Activated CD8-positive, alpha-beta memory T cell treated with anti-CD3 and anti-CD28 coated beads, Interleukin-2, amount 50 U/mL, for 1 hour (primary cell): ENCODE results near the gene LAPTM5.
A peak's percentile ranks its signal among the peaks of the same experiment; 100 is the strongest.
"Not testable (repeated sequence)": the region's sequence is repeated elsewhere in the genome, so short reads cannot be mapped to it uniquely, and the experiment has no call there.

Source experiments
- DNase-seq: peaks from one replicate; pipeline ENCODE4 v3.0.0-alpha.2; 2020; ENCODE audit errors: extremely low read depth

The LAPTM5 gene

DNA sequence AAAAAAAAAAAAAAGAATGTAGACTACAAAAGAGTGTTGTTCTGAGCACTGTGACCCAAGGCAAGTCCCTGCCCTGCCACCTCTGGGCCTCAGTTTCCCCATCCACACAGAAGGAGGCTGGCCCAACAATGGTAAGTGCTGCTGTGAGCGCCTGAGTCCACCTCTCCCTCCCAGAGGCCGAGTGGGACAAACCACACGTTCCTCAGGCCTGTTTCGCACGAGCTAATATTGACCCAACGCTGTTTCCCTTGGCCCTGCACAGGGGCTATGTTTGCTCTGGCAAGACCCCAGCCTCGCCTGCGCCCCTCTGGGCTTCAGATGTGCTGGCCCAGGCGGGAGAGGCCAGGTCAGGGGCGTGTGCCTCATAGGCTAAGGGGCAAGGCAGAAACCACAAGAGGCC, 12.6 kb upstream of the LAPTM5 start:
- no peak for DNase-seq

DNA sequence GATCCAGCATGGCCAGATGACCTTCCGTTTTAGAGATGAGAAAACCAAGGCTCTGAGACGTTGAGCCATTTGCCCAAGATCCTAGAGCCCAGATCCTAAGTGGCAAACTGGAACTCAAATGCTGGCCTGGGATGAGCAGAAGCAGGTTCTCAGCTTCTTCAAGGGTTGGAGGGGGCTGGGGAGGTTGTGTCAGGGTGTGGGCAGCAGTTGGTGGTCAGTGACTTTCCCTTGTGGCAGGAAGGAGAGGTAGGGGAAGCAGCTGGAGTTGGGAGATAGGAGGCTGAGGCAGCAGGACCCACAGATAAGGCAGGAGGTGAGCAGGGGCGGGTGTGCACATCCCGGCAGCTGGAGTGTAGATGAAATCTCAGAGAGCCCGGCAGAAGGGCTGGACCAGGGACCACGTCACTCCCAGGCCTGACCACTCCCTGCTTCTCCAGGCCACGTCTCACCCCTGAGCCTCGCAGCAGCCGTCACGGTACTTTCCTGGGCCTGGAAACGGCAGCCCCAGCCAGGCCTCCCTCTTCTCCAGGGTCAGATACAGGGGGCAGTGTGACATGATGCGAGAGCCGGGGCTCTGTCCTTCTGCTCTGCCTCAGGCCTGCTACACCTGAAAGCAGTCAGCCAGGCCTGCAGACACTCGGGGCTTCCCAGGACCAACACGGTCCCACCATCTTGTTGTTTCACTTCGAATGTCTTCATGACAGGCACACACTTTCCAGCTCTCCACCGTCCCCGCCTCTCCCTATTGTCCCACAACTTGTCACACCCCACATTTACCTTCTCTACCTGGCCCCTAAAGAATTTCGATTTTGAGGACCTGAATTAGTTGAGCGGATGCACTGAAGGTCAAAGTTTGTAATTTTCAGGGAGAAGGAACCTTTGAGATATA, 11.5 kb upstream of the LAPTM5 start:
- DNase-seq = no peak

DNA sequence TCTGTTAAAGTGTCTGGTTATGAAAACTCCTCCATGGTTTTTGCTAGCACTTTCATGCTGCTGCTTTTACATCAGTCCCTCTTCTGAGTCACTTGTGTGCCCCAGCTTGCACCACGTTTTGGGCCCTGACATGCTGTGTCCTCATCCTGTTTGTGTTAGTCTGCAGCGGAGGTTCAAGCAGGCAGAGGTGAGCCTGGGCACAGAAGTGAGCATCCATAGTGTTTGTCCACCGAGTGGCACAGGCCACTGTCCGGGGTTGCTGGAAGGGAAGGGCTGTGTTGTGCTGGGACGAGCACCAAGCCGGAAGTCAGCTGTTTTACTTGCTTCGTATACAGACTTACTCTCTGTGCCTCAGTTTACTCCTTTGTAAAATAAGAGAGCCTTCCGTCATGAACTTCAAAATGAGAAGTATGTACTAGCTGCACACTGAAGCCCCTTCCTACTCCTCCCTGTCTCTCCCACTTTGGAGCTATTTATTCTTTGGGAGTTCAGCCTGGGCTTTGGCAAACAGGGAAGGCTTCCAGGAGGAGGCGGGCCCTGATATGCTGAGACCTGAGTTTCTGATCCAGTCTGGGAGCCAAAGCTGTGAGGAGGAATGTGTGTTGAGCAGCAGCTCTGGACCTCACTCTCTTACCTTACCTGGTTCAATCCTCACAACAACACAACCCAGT, 10.7 kb upstream of the LAPTM5 start:
- no peak for DNase-seq

DNA sequence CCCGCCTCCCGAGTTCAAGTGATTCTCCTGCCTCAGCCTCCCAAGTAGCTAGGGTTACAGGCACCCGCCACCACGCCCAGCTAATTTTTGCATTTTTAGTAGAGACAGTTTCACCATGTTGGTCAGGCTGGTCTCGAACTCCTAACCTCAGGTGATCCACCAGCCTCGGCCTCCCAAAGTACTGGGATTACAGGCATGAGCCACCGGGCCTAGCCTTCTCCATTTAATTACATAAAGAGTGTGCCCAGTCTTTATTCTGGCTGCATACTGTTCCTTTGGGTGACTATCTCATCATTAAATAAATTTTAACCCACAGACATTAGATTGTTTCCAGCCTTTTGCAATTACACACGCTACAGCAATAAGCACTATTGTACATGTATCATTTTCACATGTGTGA, 9.4 kb upstream of the LAPTM5 start:
- DNase-seq = not testable (repeated sequence)

- no peak for DNase-seq
Measured at GRCh38 chr1:30765556-30766434, 8.2 kb upstream of the LAPTM5 start.

GRCh38 chr1:30764939-30765555, 7.5 kb upstream of the LAPTM5 start:
- DNase-seq = no peak

DNA sequence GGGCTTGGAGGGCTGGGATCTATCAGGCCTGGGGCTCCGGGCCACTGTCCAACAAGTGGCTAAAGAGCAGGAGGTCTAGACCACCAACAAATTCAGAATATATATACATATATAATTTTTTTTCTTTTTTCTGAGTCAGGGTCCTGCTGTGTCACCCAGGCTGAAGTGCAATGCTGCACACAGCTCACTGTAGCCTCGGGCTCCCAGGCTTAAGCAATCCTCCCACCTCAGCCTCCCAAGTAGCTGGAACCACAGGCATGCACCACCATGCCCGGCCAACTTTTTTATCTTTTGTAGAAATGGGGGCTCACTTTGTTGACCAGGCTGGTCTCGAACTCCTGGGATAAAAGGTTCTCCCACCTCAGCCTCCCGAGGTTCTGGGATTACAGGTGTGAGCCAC, 6.8 kb upstream of the LAPTM5 start:
- DNase-seq = no peak

GRCh38 chr1:30763651-30764248, 6.2 kb upstream of the LAPTM5 start:
- DNase-seq = no peak

DNA sequence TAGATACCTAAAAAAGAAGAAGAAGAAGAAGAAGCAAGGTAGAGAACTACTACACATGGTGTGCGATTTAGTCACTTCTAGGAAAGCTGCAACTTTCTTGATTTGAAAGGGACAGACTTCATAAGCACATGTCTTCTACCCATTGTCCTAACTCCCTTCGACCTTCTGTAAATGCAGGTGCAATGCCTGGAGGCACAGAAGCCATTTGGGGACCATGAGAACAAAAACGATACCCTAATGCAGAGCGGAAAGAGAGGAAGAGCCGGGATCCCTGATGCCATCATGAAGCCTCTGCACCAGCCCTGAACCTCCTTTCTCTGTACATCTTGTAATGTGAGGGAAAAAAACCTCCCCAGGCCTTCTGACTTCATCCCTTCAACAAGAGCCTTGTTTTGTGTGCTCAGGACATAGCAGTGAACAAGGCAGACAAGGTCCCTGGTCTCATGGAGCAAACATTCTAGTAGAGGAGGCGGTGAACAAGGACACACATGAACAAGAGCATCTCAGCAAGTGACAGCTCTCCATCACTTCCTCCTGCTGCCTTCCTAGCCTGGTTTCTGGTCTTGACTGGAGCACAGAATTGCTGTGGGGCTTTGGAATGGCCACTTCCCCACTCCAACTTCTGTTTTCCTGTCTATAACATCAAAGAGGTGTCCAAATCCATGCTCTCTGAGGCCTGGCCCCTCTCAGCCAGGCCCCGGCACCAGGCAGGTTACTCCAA, 5.5 kb upstream of the LAPTM5 start:
- DNase-seq = no peak

GRCh38 chr1:30762152-30762929, 4.8 kb upstream of the LAPTM5 start:
- DNase-seq = no peak

- no peak for DNase-seq
Measured at GRCh38 chr1:30761381-30762151, 4.0 kb upstream of the LAPTM5 start.

DNA sequence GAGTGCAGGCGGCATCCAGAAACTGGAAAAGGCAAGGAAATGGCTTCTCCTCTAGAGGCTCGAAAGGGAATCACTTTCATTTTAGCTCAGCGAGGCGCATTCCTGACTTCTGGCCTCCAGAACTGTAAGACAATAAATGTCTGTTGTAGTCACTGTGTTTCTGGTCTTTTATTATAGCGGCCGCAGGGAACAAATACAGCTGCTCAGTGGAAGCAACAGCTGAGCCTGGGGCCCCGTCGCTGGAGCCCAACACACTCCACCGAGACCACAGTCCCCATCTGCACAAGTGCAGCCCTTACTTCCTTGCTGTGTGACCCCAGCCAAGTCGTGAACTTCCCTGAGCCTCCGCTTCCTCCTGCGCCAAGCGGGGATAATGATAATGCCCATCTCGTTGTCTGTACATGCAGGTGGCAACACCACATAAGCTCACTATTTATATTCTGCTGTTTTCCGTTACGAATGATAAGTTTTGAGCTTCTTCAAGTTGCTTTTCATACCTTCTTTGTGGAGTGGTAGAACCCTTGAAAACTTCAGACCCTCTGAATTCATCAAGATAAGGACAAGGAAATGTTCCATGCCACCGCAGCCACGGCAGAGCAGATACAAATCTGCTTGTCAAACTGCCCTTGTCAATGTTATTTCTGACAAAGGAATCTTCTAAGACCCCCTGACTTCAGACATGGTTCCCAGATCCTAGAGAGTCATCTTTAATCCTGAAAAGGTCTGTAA, 3.2 kb upstream of the LAPTM5 start:
- DNase-seq = no peak

DNA sequence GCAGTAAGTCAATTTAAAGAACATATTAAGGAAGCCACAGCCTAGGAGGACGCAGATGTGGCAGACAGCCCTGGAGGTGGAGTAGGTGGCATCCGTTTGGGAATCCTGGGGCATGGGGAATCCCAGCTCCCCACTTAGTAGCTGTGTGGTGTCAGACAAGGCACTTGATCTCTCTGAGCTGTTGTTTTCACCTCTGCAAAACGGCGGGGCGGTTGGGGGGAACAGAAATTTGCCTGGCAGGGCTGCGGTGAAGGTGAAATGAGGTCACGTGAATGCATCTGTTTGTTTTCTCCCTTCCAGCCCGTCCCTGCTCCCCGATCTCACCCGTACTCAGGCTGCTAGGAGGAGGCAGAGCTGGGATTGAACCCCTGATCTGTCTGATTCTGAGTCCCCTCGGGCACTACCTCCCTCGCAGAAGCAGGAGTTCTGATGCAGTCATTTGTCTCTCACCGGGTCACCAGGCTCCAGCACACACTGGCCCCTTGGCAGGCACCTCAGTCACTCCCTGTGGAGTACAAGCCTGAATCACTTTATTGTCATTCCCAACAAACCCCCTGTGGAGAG, 2.2 kb upstream of the LAPTM5 start:
- peak; percentile 57 for DNase-seq

DNA sequence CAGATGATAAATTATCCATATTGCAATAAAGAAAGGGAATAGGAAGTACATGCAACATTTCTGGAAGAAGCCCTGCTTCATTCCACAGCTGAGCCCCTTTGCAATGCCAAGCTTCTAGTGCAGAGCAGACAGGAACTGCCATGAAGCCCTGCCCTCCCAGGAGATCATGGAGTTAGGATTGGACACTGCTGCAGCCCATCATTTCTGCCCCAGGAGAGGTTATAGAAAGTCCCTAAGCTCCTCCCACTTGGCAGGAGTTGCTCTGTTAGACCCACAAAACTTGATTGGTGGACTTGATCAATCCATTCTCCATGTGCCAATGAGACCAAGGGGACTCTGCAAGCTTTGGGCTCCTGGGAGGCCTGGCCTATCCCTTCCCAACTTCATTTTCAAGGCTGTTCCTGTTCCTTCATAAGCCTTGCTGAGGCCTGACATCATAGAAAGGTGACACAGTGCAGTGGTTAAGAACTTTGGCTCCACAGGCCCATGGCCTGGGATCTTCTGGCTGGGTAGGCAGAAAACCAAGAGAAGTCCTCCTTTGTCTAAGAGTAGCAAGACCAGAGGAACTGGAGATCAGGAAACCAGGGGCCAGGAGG, 1.3 kb upstream of the LAPTM5 start:
- no peak for DNase-seq

- DNase-seq = no peak
Measured at GRCh38 chr1:30758121-30758688, 631 bp upstream of the LAPTM5 start.

GRCh38 chr1:30756545-30757351, 826 bp downstream of the LAPTM5 start:
- peak; percentile 68 for DNase-seq

DNA sequence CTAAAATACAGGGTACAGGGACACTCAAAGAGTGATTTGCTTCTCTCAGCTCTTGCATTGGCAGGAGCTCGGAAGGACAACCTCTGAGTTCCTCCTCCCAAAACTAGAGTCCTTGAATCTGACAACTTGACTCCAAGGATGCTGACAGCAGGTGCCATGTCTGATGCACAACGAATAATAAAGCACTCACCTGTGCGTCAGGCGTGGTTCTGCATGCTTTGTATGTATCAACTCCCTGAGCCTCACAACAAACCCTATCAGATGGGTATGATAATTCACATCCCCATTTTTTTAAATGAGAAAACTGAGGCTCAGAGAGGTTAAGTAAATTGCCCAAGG, 1.4 kb downstream of the LAPTM5 start:
- DNase-seq = no peak
